Measurements from ENCODE around the gene CD34. TPM values are rescaled to one million over a fixed set of nuclear protein-coding genes. Genes with fewer than 3 reads are reported as not detected.

The CD34 gene
- total RNA-seq, 1 donor from 2014 or later, result 45.5 TPM

GRCh38 chr1:207901041-207901653 is 9.8 kb downstream of the CD34 start:
- no peak for DNase-seq (ENCODE audit: low spot score)

GRCh38 chr1:207898836-207899235 is 12.1 kb downstream of the CD34 start:
- DNase-seq (ENCODE audit: low spot score), result no peak

- DNase-seq (ENCODE audit: low spot score), result no peak
These were observed 12.7 kb downstream of the CD34 start for GRCh38 chr1:207898260-207898659.

GRCh38 chr1:207897188-207897587 is 13.7 kb downstream of the CD34 start:
- DNase-seq (ENCODE audit: low spot score), result no peak

- no peak for DNase-seq (ENCODE audit: low spot score)
These were observed 14.4 kb downstream of the CD34 start for GRCh38 chr1:207896547-207896946.

- no peak for DNase-seq (ENCODE audit: low spot score)
These were observed 16.2 kb downstream of the CD34 start for GRCh38 chr1:207894704-207895103.

GRCh38 chr1:207893737-207894582 is 17.0 kb downstream of the CD34 start:
- no peak for DNase-seq (ENCODE audit: low spot score)

- DNase-seq (ENCODE audit: low spot score), result no peak
These were observed 18.2 kb downstream of the CD34 start for GRCh38 chr1:207892764-207893163.

GRCh38 chr1:207891148-207891547 is 19.8 kb downstream of the CD34 start:
- no peak for DNase-seq (ENCODE audit: low spot score)

- DNase-seq (ENCODE audit: low spot score), result no peak
These were observed 20.7 kb downstream of the CD34 start for GRCh38 chr1:207890136-207890738.

GRCh38 chr1:207888652-207889051 is 22.3 kb downstream of the CD34 start:
- DNase-seq (ENCODE audit: low spot score), result no peak

GRCh38 chr1:207887542-207888201 is 23.3 kb downstream of the CD34 start:
- DNase-seq (ENCODE audit: low spot score), result no peak

- no peak for DNase-seq (ENCODE audit: low spot score)
These were observed 24.7 kb downstream of the CD34 start for GRCh38 chr1:207886227-207886626.

GRCh38 chr1:207885129-207886032 is 25.5 kb downstream of the CD34 start:
- peak; percentile 91 for DNase-seq (ENCODE audit: low spot score)

- DNase-seq (ENCODE audit: low spot score), result no peak
These were observed 26.5 kb downstream of the CD34 start for GRCh38 chr1:207884266-207885029.

- no peak for DNase-seq (ENCODE audit: low spot score)
These were observed 27.2 kb downstream of the CD34 start for GRCh38 chr1:207883660-207884250.

GRCh38 chr1:207883104-207883651 is 27.7 kb downstream of the CD34 start:
- no peak for DNase-seq (ENCODE audit: low spot score)

- DNase-seq (ENCODE audit: low spot score), result no peak
These were observed 28.2 kb downstream of the CD34 start for GRCh38 chr1:207882692-207883091.

GRCh38 chr1:207878939-207879338 is 32.0 kb downstream of the CD34 start:
- no peak for DNase-seq (ENCODE audit: low spot score)
